Glutamatergic neuron (in vitro differentiated cells): ENCODE data around the gene AGPAT2. TPM values are rescaled to one million over a fixed set of nuclear protein-coding genes. Genes with fewer than 3 reads are reported as not detected.

ENCODE experiments used
- DNase-seq: peaks from one replicate; pipeline ENCODE4 v3.0.0; 2022
- H3K27ac Mint-ChIP-seq: one replicate; pipeline ENCODE4 v1.8.0; 2020; ENCODE audit warnings: mild to moderate bottlenecking, mixed read lengths, inconsistent platforms; ENCODE audit not compliant: unreplicated experiment
- H3K27me3 Mint-ChIP-seq: one replicate; pipeline ENCODE4 v1.8.0; 2020; ENCODE audit warnings: mild to moderate bottlenecking, moderate library complexity, mixed read lengths, inconsistent platforms; ENCODE audit not compliant: unreplicated experiment
- H3K36me3 Mint-ChIP-seq: one replicate; pipeline ENCODE4 v1.8.0; 2020; ENCODE audit warnings: mild to moderate bottlenecking, mixed read lengths, inconsistent platforms; ENCODE audit not compliant: unreplicated experiment
- H3K4me1 Mint-ChIP-seq: one replicate; pipeline ENCODE4 v1.8.0; 2020; ENCODE audit warnings: mild to moderate bottlenecking, low read depth, mixed read lengths, inconsistent platforms; ENCODE audit not compliant: unreplicated experiment
- H3K4me3 Mint-ChIP-seq: one replicate; pipeline ENCODE4 v1.8.0; 2020; ENCODE audit warnings: mild to moderate bottlenecking, mixed read lengths, inconsistent platforms; ENCODE audit not compliant: unreplicated experiment
- H3K9me3 Mint-ChIP-seq: one replicate; pipeline ENCODE4 v1.8.0; 2020; ENCODE audit warnings: mild to moderate bottlenecking, moderate library complexity, mixed read lengths, inconsistent platforms; ENCODE audit not compliant: unreplicated experiment
- total RNA-seq: library from RNA; stranded (reverse); fragmentation: NEBNext Ultra II Directional; extraction: Animal tissue kit (Norgen Biotek cat#: 25700); gene quantifications from one replicate; pipeline ENCODE4 v1.2.1, GENCODE V29; 2021; ENCODE audit not compliant: unreplicated experiment
- TF ChIP-seq, protein P1 (sequence below): fragments of 200-600 bp; sonication (generic); IDR thresholded peaks from one replicate; pipeline ENCODE4 v1.5.0; 2021; ENCODE audit not compliant: partially characterized antibody, unreplicated experiment

Gene AGPAT2
- total RNA-seq, 1 donor from 2014 or later, result 72.8 TPM

DNA sequence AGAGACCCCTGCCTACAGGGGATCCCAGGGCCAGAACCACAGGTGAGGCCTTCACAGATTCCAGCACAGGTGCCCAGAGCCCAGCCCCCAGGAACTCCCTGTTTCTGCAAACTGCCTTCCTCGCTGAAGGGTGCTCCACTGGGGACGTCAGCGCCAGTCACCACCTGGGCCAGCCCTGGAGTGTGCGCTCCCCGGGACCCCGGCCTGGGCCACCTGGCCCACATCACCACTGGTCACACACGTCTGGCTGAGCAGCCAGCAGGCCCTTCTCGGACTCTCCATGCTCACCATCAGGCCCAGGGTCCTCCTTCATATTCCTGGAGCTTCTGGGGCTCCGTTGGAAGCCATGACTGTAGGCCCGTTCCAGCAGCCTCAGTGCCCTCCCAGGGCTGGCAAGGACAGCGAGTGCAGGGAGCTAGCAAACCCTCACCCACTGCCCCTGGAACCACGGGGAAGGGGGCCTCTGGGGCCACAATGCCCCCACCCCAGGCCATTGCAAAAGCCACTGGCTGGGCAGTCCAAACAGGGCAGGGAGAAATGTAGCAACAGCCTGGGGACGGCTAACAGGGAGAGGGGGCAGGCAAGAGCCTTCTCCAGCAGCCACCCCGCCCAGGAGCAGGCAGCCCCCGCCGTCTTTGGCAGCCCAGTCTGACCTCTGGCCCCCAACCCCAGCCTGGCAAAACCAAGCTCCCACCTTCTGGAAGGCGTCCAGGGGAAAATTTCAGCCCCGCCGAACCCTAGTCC, 1.3 kb downstream of the AGPAT2 start:
- Mint-ChIP-seq H3K4me1 (peaks cover 12% of the 10 kb centered on the region), H3K9me3 (no peaks in the 10 kb centered on the region), H3K36me3 (no peaks in the 10 kb centered on the region), H3K27me3 (peaks cover 2% of the 10 kb centered on the region), H3K27ac (peak overlapping the region; percentile 52), H3K4me3 (peak overlapping the region; percentile 86)
- peak; percentile 27 for DNase-seq
- TF ChIP-seq, protein P1, sequence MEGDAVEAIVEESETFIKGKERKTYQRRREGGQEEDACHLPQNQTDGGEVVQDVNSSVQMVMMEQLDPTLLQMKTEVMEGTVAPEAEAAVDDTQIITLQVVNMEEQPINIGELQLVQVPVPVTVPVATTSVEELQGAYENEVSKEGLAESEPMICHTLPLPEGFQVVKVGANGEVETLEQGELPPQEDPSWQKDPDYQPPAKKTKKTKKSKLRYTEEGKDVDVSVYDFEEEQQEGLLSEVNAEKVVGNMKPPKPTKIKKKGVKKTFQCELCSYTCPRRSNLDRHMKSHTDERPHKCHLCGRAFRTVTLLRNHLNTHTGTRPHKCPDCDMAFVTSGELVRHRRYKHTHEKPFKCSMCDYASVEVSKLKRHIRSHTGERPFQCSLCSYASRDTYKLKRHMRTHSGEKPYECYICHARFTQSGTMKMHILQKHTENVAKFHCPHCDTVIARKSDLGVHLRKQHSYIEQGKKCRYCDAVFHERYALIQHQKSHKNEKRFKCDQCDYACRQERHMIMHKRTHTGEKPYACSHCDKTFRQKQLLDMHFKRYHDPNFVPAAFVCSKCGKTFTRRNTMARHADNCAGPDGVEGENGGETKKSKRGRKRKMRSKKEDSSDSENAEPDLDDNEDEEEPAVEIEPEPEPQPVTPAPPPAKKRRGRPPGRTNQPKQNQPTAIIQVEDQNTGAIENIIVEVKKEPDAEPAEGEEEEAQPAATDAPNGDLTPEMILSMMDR, result no peak

DNA sequence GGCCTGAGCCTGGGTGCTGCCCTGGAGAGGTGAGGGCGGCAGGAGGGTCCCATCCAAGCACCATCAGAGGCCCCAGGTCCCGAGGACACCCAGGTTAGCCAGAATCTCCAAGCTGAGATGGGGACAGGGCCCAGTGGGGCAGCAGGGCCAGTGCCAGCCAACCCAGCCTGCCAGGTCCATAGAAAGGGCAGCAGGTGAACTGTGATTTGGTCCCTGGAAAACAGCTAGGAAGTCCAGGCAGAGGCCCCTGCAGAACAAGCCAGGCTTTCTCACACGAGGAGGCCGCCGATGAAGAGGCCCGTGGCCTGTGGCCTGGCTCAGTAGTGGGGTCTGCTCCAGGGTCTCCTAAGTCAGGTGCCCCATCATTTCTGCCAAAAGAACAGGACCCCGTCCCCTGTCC, 2.0 kb downstream of the AGPAT2 start:
- Mint-ChIP-seq H3K36me3 (no peaks in the 10 kb centered on the region), H3K27ac (no peak overlapping the region), H3K9me3 (no peaks in the 10 kb centered on the region), H3K4me1 (peaks cover 11% of the 10 kb centered on the region), H3K4me3 (peak overlapping the region; percentile 46), H3K27me3 (peaks cover 2% of the 10 kb centered on the region)
- DNase-seq, result no peak
- TF ChIP-seq, protein P1, result no peak

DNA sequence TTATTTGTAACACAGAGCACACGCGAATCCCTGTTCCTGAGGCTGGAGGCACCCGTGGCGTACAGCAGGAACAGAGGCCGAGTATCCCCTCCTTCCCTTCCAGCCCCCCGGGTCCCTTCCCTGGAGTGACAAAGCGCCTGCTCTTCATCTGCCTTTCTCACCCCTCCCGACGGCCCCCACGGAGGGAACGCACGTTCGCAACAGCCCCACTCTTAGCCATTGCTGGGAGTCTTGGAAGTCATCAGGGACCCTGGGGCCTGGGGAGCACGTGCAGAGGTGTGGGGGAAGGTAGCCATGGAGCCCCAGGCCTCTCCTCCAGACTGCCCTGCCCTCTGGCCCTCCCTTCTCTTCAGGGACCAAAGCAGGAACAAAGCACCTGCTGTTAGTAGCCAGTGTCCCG, 2.5 kb downstream of the AGPAT2 start:
- Mint-ChIP-seq H3K27me3 (peaks cover 2% of the 10 kb centered on the region), H3K9me3 (no peaks in the 10 kb centered on the region), H3K4me3 (peak overlapping the region; percentile 64), H3K36me3 (no peaks in the 10 kb centered on the region), H3K4me1 (peaks cover 9% of the 10 kb centered on the region), H3K27ac (no peak overlapping the region)
- no peak for DNase-seq
- TF ChIP-seq, protein P1, result no peak

DNA sequence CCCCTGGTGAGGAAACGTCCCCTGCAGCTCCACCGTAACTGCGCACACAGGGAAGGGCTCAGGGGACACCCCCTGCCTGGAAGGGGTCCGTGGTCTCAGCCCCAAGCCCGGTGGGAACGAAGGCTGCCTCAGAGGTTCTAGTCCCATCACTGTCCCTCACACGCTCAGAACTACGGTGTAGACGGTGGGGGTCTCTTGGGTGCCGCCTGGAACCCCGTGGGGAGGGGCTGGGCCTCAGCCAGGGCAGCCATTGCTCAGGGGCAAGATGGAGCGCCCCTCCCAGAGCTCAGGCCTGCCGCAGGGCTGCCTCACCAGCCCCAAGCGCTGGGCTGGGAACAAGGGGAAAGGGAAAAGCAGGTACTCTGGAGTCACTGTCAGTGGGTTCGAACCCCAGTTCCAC, 2.9 kb downstream of the AGPAT2 start:
- TF ChIP-seq, protein P1, result no peak
- peaks cover 3% of the 10 kb centered on the region for H3K27me3 Mint-ChIP-seq
- H3K27ac Mint-ChIP-seq, result no peak overlapping the region
- peak overlapping the region; percentile 55 for H3K4me3 Mint-ChIP-seq
- H3K4me1 Mint-ChIP-seq, result peaks cover 13% of the 10 kb centered on the region
- no peak for DNase-seq
- no peaks in the 10 kb centered on the region for H3K9me3 Mint-ChIP-seq
- no peaks in the 10 kb centered on the region for H3K36me3 Mint-ChIP-seq

DNA sequence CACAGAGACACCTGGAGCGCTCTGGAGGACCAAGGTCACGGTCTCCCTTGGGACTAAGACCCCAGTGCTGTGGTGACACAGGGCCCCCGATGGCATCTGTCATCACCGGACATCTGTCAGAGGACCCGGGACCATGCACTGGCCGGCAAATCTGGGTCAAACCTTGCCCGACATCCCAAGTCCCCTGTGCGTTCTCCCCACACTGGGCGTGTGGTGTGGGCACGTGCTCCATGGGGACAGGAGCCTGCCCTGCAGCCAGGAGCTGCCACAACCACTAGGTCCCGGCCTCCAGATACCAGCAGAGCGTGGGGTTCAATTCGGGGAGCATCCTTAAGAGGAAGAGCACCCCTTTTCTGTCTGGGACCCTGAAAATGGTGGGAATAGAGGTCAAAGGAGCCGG, 3.5 kb downstream of the AGPAT2 start:
- TF ChIP-seq, protein P1, result no peak
- H3K4me3 Mint-ChIP-seq, result peak overlapping the region; percentile 55
- no peaks in the 10 kb centered on the region for H3K9me3 Mint-ChIP-seq
- DNase-seq, result no peak
- peaks cover 13% of the 10 kb centered on the region for H3K4me1 Mint-ChIP-seq
- H3K27me3 Mint-ChIP-seq, result peaks cover 2% of the 10 kb centered on the region
- no peak overlapping the region for H3K27ac Mint-ChIP-seq
- no peaks in the 10 kb centered on the region for H3K36me3 Mint-ChIP-seq
